GM18858 (cell line): ENCODE results near the gene CDK15.

ENCODE experiments used
- ATAC-seq: cut with Tn5 transposase; IDR thresholded peaks from one replicate; pipeline ENCODE4 v1.9.1; 2021; ENCODE audit not compliant: unreplicated experiment

CDK15 gene

GRCh38 chr2:201906777-201907562, 100.6 kb downstream of the CDK15 start:
- ATAC-seq, result no peak

GRCh38 chr2:201907563-201907881, 101.2 kb downstream of the CDK15 start:
- no peak for ATAC-seq

GRCh38 chr2:201908901-201909300, 102.6 kb downstream of the CDK15 start:
- no peak for ATAC-seq

- no peak for ATAC-seq
Observed at GRCh38 chr2:201909348-201909747, 103.0 kb downstream of the CDK15 start.

- ATAC-seq, result no peak
Observed at GRCh38 chr2:201909961-201910361, 103.6 kb downstream of the CDK15 start.

- no peak for ATAC-seq
Observed at GRCh38 chr2:201911372-201911771, 105.0 kb downstream of the CDK15 start.

GRCh38 chr2:201913201-201913600, 106.9 kb downstream of the CDK15 start:
- no peak for ATAC-seq

GRCh38 chr2:201915446-201915845, 109.1 kb downstream of the CDK15 start:
- ATAC-seq, result peak; percentile 82

- ATAC-seq, result no peak
Observed at GRCh38 chr2:201916565-201916964, 110.2 kb downstream of the CDK15 start.

- ATAC-seq, result no peak
Observed at GRCh38 chr2:201918616-201919307, 112.4 kb downstream of the CDK15 start.

- no peak for ATAC-seq
Observed at GRCh38 chr2:201919308-201919634, 112.9 kb downstream of the CDK15 start.

- no peak for ATAC-seq
Observed at GRCh38 chr2:201923436-201924328, 117.3 kb downstream of the CDK15 start.

- ATAC-seq, result no peak
Observed at GRCh38 chr2:201924453-201924852, 118.1 kb downstream of the CDK15 start.

- no peak for ATAC-seq
Observed at GRCh38 chr2:201925056-201925455, 118.7 kb downstream of the CDK15 start.

- ATAC-seq, result no peak
Observed at GRCh38 chr2:201926067-201926466, 119.7 kb downstream of the CDK15 start.

GRCh38 chr2:201928363-201928762, 122.0 kb downstream of the CDK15 start:
- ATAC-seq, result no peak

GRCh38 chr2:201929281-201930026, 123.1 kb downstream of the CDK15 start:
- no peak for ATAC-seq

GRCh38 chr2:201930043-201930442, 123.7 kb downstream of the CDK15 start:
- ATAC-seq, result no peak

GRCh38 chr2:201930831-201931230, 124.5 kb downstream of the CDK15 start:
- ATAC-seq, result no peak

- no peak for ATAC-seq
Observed at GRCh38 chr2:201931475-201931874, 125.1 kb downstream of the CDK15 start.

GRCh38 chr2:201931951-201932350, 125.6 kb downstream of the CDK15 start:
- ATAC-seq, result no peak
